Measurements from ENCODE around the gene PIP5K1B.

- no peak for TF ChIP-seq CTCF (conservative IDR thresholded peaks at IDR 0.05)
- TF ChIP-seq ZFX (IDR thresholded peaks at IDR 0.05): no peak
Observed at GRCh38 chr9:68997666-68998065, 292.6 kb downstream of the PIP5K1B start.

All from C4-2B (cell line).